ENCODE data around the gene KRTAP9-9.
"Not testable (repeated sequence)": the region's sequence is repeated elsewhere in the genome, so short reads cannot be mapped to it uniquely, and the experiment has no call there.

KRTAP9-9 gene

DNA sequence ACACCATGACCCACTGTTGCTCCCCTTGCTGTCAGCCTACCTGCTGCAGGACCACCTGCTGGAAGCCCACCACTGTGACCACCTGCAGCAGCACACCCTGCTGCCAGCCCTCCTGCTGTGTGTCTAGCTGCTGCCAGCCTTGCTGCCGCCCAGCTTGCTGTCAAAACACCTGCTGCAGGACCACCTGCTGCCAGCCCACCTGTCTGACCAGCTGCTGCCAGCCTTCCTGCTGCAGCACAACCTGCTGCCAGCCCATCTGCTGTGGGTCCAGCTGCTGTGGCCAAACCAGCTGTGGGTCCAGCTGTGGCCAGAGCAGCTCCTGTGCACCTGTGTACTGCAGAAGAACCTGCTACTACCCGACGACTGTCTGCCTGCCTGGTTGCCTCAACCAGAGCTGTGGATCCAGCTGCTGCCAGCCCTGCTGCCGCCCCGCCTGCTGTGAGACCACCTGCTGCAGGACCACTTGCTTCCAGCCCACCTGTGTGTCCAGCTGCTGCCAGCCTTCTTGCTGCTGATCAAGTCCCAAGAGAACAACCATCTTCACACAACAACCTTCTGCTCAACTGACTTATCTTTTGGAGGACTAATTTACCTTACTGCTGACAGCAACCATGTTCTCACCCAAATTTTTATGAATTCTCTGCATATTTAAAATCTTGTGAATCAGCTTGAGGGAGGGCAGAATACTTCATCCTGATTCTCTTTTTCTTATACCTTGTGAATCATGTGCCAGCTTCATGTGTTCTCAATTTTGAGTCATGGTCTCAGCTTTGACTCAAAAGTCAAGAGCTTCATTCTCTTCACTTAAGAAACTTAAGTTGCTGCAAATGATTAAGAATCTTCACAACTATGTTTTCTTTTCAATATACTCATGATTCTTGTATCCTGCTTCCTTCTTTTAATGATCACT is at the start of gene KRTAP9-9:
TSS of gene KRTAP9-9 (plus strand) at position 4 of the 910 bp plus-strand sequence.
- DNase-seq (ENCODE audit: low read depth): not testable (repeated sequence)

DNA sequence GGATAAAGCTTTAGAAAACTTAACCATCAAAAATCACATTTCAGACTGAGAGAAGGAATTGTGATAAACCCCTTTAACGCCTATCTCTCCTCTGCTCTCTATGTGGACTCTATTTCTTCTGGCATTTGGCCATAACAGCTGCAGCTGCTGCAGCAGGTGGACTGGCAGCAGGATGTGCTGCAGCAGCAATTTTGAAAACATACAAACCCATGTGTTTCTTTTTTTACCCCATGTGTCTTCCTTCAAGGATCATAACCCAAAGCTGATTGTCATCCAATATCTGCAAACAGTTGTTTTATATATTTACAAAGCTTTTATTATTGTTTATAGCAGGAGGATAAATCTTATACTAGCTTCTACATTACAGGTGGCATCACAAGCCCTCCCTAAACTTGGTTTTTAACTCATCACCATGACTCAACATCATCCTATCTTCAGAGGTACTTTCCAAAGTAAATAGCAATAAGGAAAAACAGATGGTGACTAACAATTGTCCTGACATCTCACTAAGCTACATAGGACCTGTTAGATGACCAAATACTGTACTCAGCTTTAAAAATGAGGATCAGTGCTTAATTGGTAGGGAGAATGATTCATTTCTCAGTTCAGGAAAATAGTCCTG is 43.2 kb upstream of the KRTAP9-9 start:
- no peak for DNase-seq (ENCODE audit: low read depth)

DNA sequence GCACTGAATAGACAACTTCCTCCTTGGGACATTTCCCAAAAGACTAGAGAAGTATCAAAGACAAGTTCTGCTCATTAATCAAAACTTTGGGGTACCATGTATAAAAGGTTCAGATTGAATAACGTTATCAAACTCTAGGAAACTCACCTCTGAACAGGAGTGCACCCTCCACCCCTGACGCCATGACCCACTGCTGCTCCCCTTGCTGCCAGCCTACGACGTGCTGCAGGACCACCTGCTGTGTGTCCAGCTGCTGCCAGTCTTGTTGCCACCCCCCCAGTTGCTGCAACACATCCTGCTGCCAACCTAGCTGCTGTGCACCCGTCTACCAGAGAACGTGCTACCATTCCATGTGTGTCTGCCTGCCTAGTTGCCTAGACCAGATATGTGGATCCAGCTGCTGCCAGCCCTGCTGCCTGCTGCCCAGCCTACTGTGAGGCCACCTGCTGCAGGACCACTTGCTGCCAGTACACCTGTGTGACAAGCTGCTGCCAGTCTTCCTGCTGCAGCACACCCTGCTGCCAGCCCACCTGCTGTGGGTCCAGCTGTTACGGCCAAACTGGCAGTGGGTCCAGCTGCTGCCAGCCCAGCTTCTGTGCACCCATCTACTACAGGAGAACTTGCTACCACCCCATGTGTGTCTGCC is 42.5 kb upstream of the KRTAP9-9 start:
- DNase-seq (ENCODE audit: low read depth): no peak

DNA sequence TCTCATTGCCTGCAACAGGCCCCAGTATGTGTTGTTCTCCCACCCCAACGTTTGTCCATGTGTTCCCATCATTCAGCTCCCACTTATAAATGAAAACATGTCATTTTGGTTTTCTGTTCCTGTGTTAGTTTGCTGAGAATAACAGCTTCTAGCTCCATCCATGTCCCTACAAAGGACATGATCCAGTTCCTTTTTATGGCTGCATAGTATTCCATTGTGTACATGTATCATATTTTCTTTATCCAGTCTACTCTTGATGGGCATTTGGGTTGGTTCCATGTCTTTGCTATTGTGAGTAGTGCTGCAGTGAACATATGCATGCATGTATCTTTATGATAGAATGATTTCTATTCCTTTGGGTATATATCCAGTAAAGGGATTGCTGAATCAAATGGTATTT is 39.5 kb upstream of the KRTAP9-9 start:
- DNase-seq (ENCODE audit: low read depth): no peak

DNA sequence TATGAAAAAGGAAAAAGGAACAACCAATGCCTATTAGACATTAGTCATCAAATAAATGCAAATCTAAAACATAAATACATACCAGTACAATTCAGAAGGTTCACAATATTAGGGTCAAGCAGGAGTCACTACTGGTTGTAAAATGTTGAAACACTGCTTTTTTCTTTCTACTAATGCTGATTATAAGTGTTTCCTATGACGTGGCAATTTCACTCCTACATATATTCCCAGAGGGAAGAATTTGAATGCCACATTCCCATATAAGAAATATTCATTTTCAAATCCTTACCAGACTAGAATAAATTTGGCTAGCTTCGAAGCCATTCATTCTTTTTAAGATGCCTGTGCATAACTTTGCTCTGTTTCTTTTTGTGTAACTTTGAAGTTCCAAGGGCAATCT is 31.4 kb upstream of the KRTAP9-9 start:
- no peak for DNase-seq (ENCODE audit: low read depth)

DNA sequence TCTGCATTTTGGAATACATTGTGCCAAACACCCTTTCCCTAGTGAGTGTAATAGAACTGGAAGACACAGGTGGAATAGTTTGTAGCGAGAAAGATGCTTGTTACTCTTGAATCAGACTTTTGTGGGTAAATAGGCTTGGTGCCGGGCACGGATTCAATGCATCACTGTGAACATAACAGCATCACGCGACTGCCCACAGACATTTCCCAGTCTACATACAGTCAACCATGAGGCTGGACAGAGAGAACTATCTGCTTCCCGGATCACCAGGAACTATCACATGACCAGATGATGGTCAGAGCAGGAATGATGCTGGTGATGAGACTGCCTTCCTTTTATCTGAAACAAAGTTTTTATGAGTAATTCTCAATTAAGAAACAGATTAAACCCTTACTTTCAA is 29.1 kb upstream of the KRTAP9-9 start:
- no peak for DNase-seq (ENCODE audit: low read depth)

DNA sequence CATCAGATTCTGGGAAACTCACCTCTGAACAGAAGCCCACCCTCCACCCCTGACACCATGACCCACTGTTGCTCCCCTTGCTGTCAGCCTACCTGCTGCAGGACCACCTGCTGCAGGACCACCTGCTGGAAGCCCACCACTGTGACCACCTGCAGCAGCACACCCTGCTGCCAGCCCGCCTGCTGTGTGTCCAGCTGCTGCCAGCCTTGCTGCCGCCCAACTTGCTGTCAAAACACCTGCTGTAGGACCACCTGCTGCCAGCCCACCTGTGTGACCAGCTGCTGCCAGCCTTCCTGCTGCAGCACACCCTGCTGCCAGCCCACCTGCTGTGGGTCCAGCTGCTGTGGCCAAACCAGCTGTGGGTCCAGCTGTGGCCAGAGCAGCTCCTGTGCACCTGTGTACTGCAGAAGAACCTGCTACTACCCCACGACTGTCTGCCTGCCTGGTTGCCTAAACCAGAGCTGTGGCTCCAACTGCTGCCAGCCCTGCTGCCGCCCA is 28.5 kb upstream of the KRTAP9-9 start, which contains the start of gene KRTAP9-2:
TSS of gene KRTAP9-2 (plus strand) at position 51 of the 498 bp plus-strand sequence. CDS start at position 58, 7 bp downstream.
- DNase-seq (ENCODE audit: low read depth): not testable (repeated sequence)

DNA sequence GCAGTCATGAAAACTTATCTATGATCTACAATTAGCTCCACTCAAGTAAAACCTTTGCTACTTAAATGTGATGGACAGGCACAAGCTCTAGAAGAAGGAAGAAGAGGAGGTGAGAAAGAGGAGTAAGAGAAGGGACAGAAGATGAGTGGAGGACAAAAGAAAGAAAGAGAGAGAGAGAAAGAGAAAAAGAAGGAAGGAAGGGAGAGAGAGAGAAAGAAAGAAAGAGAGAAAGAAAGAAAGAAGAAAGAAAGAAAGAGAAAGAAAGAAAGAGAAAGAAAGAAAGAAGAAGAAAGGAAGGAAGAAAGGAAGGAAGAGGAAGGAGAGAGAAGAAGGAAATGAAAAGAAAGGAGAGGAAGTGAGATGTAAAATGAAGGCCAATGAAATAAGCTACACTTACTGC is 25.1 kb upstream of the KRTAP9-9 start:
- no peak for DNase-seq (ENCODE audit: low read depth)

DNA sequence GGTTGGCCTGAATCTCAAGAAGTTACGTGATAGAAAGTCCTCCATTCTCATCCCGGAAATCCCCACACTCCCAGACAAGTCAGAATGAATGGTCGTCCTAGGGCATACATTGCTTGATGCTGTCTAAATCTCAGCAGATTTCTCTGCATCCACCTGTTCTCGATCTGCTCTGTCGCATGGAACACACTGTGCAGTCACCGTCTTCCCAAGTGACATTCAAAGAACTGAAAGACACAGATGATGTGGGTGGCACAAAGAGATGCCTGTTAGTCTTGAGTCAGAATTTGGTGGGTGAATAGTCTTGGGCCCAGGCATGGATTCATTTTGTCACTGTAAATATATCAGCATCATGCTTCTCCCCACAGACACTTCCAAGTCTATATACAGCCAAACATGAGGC is 23.5 kb upstream of the KRTAP9-9 start:
- DNase-seq (ENCODE audit: low read depth): no peak

DNA sequence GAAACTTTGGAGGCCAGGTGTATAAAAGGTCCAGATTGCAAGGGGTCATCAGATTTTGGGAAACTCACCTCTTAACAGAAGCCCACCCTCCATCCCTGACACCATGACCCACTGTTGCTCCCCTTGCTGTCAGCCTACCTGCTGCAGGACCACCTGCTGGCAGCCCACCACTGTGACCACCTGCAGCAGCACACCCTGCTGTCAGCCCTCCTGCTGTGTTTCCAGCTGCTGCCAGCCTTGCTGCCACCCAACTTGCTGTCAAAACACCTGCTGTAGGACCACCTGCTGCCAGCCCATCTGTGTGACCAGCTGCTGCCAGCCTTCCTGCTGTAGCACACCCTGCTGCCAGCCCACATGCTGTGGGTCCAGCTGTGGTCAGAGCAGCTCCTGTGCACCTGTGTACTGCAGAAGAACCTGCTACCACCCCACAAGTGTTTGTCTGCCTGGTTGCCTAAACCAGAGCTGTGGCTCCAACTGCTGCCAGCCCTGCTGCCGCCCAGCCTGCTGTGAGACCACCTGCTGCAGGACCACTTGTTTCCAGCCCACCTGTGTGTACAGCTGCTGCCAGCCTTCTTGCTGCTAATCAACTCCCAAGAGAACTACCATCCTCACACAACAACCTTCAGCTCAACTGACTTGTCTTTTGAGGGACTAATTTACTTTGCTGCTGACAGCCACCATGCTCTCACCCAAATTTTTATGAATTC is 22.6 kb upstream of the KRTAP9-9 start, which contains the start of gene KRTAP9-3:
TSS of gene KRTAP9-3 (plus strand) at position 51 of the 707 bp plus-strand sequence. CDS start at position 104, 53 bp downstream.
- not testable (repeated sequence) for DNase-seq (ENCODE audit: low read depth)

DNA sequence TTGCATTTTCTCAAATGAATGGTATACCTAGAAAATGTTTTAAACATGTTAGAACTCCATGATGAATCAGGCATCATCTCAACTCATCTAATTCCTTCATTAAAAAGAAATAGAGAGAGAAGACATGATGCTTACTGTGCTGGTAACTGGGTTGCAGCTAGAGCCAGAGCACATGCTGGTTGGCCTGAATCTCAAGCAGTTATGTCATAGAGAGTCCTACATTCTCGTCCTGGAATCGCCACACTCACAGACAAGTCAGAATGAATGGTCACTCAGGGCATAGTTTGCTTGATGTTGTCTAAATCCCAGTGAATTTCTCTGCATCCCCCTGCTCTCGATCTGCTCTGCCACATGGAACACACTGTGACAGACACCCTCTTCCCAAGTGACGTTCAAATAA is 18.1 kb upstream of the KRTAP9-9 start:
- not testable (repeated sequence) for DNase-seq (ENCODE audit: low read depth)

DNA sequence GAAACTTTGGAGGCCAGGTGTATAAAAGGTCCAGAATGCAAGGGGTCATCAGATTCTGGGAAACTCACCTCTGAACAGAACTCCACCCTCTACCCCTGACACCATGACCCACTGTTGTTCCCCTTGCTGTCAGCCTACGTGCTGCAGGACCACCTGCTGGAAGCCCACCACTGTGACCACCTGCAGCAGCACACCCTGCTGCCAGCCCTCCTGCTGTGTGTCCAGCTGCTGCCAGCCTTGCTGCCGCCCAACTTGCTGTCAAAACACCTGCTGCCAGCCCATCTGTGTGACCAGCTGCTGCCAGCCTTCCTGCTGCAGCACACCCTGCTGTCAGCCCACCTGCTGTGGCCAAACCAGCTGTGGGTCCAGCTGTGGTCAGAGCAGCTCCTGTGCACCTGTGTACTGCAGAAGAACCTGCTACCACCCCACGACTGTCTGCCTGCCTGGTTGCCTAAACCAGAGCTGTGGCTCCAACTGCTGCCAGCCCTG is 17.2 kb upstream of the KRTAP9-9 start, which contains the start of gene KRTAP9-8:
TSS of gene KRTAP9-8 (plus strand) at position 51 of the 489 bp plus-strand sequence. CDS start at position 104, 53 bp downstream.
- DNase-seq (ENCODE audit: low read depth): not testable (repeated sequence)

DNA sequence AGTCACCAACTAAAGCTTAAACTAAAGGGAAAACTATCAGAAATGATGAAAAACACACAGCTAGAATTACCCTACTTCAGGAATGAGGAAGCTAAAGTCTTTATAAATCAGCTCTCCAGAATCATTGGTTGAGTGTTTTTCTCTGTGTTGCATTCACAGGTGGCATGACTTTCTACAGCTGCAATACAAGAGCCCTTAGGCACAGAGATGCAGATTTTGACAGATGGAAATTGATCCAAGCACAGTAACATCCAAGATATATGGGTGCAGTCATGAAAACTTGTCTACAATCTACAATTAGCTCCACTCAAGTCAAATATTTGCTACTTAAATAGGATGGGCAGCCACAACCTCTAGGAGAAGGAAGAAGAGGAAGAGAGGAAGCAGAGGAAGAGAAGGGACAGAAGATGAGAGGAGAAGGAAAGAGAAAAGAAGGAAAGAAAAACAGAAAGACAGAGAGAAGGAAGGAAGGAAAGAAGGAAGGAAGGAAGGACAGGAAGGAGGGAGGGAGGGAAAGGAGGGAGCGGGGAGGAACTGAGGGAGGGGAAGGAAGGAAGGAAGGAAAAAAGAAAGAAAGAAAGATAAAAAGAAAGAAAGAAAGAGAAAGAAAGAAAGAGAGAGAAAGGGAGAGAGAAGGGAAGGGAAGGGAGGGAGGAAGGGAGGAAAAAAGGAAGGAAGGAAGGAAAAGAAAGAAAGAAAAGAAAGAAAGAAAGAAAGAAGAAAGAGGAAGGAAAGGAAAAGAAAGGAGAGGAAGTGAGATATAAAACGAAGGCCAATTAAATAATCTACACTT is 8.0 kb upstream of the KRTAP9-9 start:
- DNase-seq (ENCODE audit: low read depth): not testable (repeated sequence)

DNA sequence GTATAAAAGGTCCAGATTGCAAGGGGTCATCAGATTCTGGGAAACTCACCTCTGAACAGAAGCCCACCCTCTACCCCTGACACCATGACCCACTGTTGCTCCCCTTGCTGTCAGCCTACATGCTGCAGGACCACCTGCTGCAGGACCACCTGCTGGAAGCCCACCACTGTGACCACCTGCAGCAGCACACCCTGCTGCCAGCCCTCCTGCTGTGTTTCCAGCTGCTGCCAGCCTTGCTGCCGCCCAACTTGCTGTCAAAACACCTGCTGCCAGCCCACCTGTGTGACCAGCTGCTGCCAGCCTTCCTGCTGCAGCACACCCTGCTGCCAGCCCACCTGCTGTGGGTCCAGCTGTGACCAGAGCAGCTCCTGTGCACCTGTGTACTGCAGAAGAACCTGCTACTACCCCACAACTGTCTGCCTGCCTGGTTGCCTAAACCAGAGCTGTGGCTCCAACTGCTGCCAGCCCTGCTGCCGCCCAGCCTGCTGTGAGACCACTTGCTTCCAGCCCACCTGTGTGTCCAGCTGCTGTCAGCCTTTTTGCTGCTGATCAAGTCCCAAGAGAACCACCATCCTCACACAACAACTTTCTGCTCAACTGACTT is 5.4 kb upstream of the KRTAP9-9 start, which contains the start of gene KRTAP9-4:
TSS of gene KRTAP9-4 (plus strand) at position 51 of the 604 bp plus-strand sequence. CDS start at position 85, 34 bp downstream.
- DNase-seq (ENCODE audit: low read depth): not testable (repeated sequence)

DNA sequence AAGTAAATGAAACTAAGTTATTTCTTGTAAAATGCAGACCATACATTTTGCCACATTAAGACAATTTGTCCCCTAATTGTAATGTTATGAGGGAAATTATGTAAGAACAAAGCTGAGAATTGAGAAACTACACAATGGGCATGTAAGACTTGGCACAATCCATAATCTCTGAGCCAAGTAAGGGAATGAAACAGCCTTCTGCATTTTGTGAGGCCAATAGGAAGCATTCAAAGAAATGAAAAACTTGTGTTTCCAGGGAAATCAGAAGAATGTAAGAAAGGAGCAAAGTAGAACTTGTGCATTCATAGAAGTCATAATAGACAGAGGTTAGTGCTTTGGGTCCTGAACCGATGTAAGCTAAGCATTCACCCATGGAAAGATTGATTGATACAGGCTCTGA is 3.9 kb upstream of the KRTAP9-9 start:
- DNase-seq (ENCODE audit: low read depth): no peak

DNA sequence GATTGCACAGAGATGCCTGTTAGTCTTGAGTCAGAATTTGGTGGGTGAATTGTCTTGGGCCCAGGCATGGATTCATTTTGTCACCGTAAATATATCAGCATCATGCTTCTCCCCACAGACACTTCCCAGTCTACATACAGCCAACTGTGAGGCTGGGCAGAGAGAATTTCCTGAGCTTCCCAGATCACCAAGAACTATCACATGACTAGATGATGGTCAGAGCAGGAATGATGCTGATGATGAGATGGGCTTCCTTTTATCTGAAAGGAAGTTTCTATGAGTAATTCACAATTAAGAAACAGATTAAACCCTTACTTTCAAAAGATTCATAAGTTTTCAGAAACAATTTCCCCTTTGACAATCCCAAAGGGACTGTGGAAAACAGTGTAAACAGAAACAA is 323 bp upstream of the KRTAP9-9 start:
- DNase-seq (ENCODE audit: low read depth): no peak

DNA sequence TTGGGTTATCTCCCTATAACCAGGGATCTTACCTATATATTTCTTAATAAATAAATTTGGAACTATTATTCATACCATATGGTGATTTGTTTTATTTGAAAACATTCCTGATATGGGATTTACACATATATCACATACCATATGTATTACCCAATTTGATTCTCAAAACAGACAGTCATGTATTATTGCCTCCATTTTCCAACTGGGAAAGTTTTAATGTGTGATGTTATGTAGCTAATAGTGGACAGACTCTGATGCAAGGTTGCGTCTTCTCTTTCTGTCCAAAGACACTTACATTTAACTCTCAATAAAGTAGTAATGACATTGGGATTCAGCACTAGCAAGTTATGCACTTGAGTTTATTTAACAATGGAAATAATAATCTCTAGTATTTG is 1.1 kb downstream of the KRTAP9-9 start:
- DNase-seq (ENCODE audit: low read depth): no peak

DNA sequence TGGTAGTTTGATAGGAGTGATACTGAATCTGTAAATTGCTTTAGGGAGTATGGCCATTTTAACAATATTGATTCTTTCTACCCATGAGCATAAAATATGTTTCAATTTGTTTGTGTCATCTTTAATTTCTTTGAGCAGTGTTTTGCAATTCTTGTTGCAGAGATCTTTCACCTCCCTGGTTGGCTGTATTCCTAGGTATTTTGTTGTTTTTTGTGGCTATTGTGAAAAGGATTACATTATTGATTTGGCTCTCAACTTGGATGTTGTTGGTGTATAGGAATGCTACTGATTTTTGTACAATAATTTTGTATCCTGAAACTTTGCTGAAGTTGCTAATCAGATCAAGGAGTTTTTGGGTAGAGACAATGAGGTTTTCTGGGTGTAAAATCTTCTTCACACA is 3.2 kb downstream of the KRTAP9-9 start:
- DNase-seq (ENCODE audit: low read depth): no peak

DNA sequence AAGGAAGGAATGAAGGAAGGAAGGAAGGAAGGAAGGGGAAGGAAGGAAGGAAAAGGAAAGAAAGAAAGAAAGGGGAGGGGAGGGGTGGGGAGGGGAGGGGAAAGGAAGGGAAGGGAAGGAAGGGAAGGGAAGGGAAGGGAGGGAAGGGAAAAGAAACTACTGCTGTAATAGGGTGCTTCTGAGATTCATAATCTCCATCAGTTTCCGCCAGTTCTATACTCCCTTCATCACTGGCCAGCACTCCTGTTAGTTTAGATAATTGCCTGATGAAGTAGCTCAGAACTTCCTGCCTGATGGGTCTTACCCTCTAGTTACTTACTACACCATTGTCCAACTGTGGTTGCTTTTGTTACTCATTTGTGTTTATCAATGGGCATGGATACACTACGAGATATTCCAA is 8.0 kb downstream of the KRTAP9-9 start:
- no peak for DNase-seq (ENCODE audit: low read depth)

DNA sequence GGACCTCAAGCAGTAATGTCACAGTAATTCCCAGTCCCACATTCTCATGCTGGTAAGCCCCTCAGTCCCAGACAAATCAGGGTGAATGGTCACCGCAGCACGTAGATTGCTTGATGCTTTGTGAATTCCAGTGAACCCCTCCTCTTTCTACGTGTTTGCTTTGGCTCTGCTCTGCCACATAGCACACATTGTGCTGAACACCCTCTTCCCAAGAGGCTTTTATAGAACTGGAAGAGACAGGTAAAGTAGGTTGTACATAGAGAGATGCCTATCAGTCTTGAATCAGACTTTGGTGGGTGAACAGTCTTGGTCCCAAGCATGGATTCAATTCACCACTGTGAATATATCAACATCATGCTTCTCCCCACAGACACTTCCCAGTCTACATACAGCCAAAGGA is 9.4 kb downstream of the KRTAP9-9 start:
- DNase-seq (ENCODE audit: low read depth): no peak

Measured in activated gamma-delta T cell treated with anti-CD3 and anti-CD28 coated beads, Interleukin-2, amount 50 U/mL, for 16 hours (primary cell).